Ovary (tissue), 9 donors: Measurements from ENCODE around the gene GPC1. TPM values are rescaled to one million over a fixed set of nuclear protein-coding genes. Genes with fewer than 3 reads are reported as not detected.
A peak's percentile ranks its signal among the peaks of the same experiment; 100 is the strongest.

Experiments used
- DNase-seq, 5 donors: peaks; one replicate each; pipeline ENCODE4 v3.0.0-alpha.2; 2019 to 2020
- H3K27ac ChIP-seq, 2 donors: fragments of 200-600 bp; one replicate each; pipeline versions ENCODE4 v1.5.1 to v1.8.0; 2019 to 2022
- H3K27me3 ChIP-seq: fragments of 200-600 bp; one replicate; pipeline ENCODE4 v1.8.0; 2022
- H3K36me3 ChIP-seq: fragments of 200-600 bp; sonication (generic); one replicate; pipeline ENCODE4 v1.5.1; 2019
- H3K4me1 ChIP-seq: one replicate; pipeline ENCODE4 v1.8.1; 2013; ENCODE audit warnings: mild to moderate bottlenecking, moderate library complexity; ENCODE audit not compliant: insufficient read depth
- H3K4me3 ChIP-seq: fragments of 200-600 bp; sonication (generic); one replicate; pipeline ENCODE4 v1.5.1; 2017
- H3K9me3 ChIP-seq, 2 donors: fragments of 200-600 bp in 1 of 2; sonication (generic) in 1 of 2; one replicate each; pipeline versions ENCODE4 v1.5.1 to v1.8.1; 2013 to 2019; ENCODE audit warnings: mild to moderate bottlenecking in 1 of 2, moderate library complexity in 1 of 2
- CTCF ChIP-seq, 3 donors: fragments of 450-650 bp in 2 of 3; fragments of 200-600 bp in 1 of 3; IDR thresholded peaks; one replicate each; pipeline versions ENCODE4 v1.5.1 to v1.8.0; 2016 to 2022; ENCODE audit warnings: antibody characterized with exemption in 3 of 3, mild to moderate bottlenecking in 1 of 3
- EP300 ChIP-seq: sonication (generic); formaldehyde crosslinking; IDR thresholded peaks from one replicate; pipeline ENCODE4 v1.6.1; 2017; ENCODE audit warnings: antibody characterized with exemption
- POLR2A ChIP-seq: fragments of 450-650 bp; IDR thresholded peaks from one replicate; pipeline ENCODE4 v1.6.1; 2017; ENCODE audit warnings: antibody characterized with exemption, mild to moderate bottlenecking, moderate library complexity
- WGBS, 3 donors: extraction: QIAGEN DNeasy Blood & Tissue Kit in 1 of 3; methylation state at CpG; one replicate each; pipeline versions ENCODE4 v1.1.5 to v1.1.7; 2013 to 2017; 5-methylcytosine and 5-hydroxymethylcytosine counted together
- intact Hi-C, 4 donors: fragments of 100-400 bp; cut with DNase I; formaldehyde crosslinking; loops; one replicate each; pipeline versions ENCODE4 v1.11.0 to v1.15.1; 2022 to 2023
- polyA plus RNA-seq, 2 donors: library from polyadenylated mRNA; stranded (reverse); fragments of 200-250 nt in 1 of 2; fragments of 350-450 nt in 1 of 2; fragmentation: Illumina TruSeq in 1 of 2; extraction: RNeasy Lipid Tissue Mini Kit (QIAGEN cat#74804) in 1 of 2; gene quantifications; one replicate each; pipeline ENCODE4 v1.2.3, GENCODE V29; 2013 to 2014
- total RNA-seq, 7 donors: library from RNA; depleted of rRNA in 2 of 7; stranded (reverse); fragments of >200 nt in 2 of 7; fragmentation: NEBNext Ultra II Directional in 3 of 7; extraction: Animal tissue kit (Norgen Biotek cat#: 25700) in 3 of 7; gene quantifications; one replicate each; pipeline versions ENCODE4 v1.1.0 to v1.2.4, GENCODE V29; 2016 to 2023
- donor health status: DM: no; HTN: no; CAD: no; lungs with moderate emphysema.
- donor health status: DM: no; HTN: no; CAD: no.
- donor health status: Bipolar disorder and iron deficiency.
- donor health status: DM: yes; HTN: yes; CAD: no.
- donor health status: DM: no; HTN: no; CAD: no.
- donor health status: DM: yes; HTN: yes; CAD: no.

The GPC1 gene
- total and polyA plus RNA-seq, 9 donors = 2.9 to 149 (median 71.4) TPM

- no peak overlapping the region for H3K27ac ChIP-seq
- intact Hi-C loops = no loop called here
- 93 to 96% (median 94%) methylated on average over 11 of the region's 11 CpGs for WGBS, 3 donors
- no peak overlapping the region for H3K4me3 ChIP-seq
- no peaks in the 10 kb centered on the region for H3K4me1 ChIP-seq
- no peak for DNase-seq
- no peak for TF ChIP-seq CTCF (IDR thresholded peaks at IDR 0.05)
- TF ChIP-seq EP300 = no peak
- TF ChIP-seq POLR2A = no peak
- no peaks in the 10 kb centered on the region for H3K36me3 ChIP-seq
- no peaks in the 10 kb centered on the region for H3K27me3 ChIP-seq
- no peaks in the 10 kb centered on the region for H3K9me3 ChIP-seq
Observed at GRCh38 chr2:240512109-240512485, 76.6 kb downstream of the GPC1 start.

- 93 to 97% (median 94%) methylated on average over 21 of the region's 21 CpGs for WGBS, 3 donors
- Histone ChIP-seq H3K27ac (no peak overlapping the region), H3K4me3 (no peak overlapping the region), H3K4me1 (no peaks in the 10 kb centered on the region), H3K27me3 (no peaks in the 10 kb centered on the region), H3K9me3 (no peaks in the 10 kb centered on the region), H3K36me3 (no peaks in the 10 kb centered on the region)
- DNase-seq = no peak
- intact Hi-C loops = no loop called here
- TF ChIP-seq CTCF (IDR thresholded peaks at IDR 0.05) (no peak), EP300 (no peak), POLR2A (no peak)
Observed at GRCh38 chr2:240512666-240513535, 77.4 kb downstream of the GPC1 start.

- no peaks in the 10 kb centered on the region for H3K9me3 ChIP-seq
- H3K27me3 ChIP-seq = no peaks in the 10 kb centered on the region
- 52 to 58% (median 57%) methylated on average over 13 of the region's 13 CpGs for WGBS, 3 donors
- peak in 4 of 5 donors; percentile 42 to 71 (median 50) for DNase-seq
- H3K4me1 ChIP-seq = no peaks in the 10 kb centered on the region
- H3K4me3 ChIP-seq = no peak overlapping the region
- H3K36me3 ChIP-seq = no peaks in the 10 kb centered on the region
- no peak overlapping the region for H3K27ac ChIP-seq
- intact Hi-C loops = no loop called here
- peak in 1 of 3 donors; percentile 18 for TF ChIP-seq CTCF (IDR thresholded peaks at IDR 0.05)
- no peak for TF ChIP-seq EP300
Observed at GRCh38 chr2:240513549-240514287, 78.3 kb downstream of the GPC1 start.

GRCh38 chr2:240514631-240515030 is 79.2 kb downstream of the GPC1 start:
- no peaks in the 10 kb centered on the region for H3K9me3 ChIP-seq
- intact Hi-C loops = no loop called here
- H3K4me3 ChIP-seq = no peak overlapping the region
- 92 to 99% (median 94%) methylated on average over 2 of the region's 2 CpGs for WGBS, 3 donors
- H3K27ac ChIP-seq = no peak overlapping the region
- H3K4me1 ChIP-seq = no peaks in the 10 kb centered on the region
- TF ChIP-seq CTCF (IDR thresholded peaks at IDR 0.05) (no peak), EP300 (no peak), POLR2A (no peak)
- H3K36me3 ChIP-seq = no peaks in the 10 kb centered on the region
- no peak for DNase-seq
- no peaks in the 10 kb centered on the region for H3K27me3 ChIP-seq
